GM10266 (cell line): ENCODE results near the gene ATP11A.

Source experiments
- DNase-seq: peaks from one replicate; pipeline ENCODE4 v3.0.0; 2012; ENCODE audit errors: extremely low spot score
- TF ChIP-seq, protein P1 (sequence below): IDR thresholded peaks from 2 replicates; pipeline ENCODE4 v1.5.1; 2012; ENCODE audit warnings: mild to moderate bottlenecking, low read depth; ENCODE audit not compliant: control insufficient read depth, insufficient read depth; ENCODE audit errors: missing control alignments

Gene ATP11A

DNA sequence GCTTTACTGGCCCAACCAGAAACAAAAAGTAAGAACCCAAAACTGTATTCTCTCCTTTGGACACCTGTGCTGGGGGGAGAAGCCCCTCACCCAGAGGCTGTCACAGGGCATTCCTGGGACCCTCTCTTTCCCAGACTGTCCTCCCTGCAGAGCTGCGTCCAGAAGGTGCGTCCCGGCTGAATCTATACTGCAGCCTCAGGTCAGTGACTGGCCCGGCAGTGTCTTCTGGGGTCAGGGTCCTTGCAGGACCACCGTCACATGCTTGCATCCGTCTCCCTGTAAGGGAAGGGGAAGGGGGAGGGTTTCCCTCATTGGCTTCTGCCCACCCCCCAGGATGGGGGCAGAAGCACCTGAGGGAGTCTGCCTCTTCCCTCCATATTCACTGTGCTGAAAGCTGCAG lies 76.5 kb downstream of the ATP11A start:
- no peak for DNase-seq
- TF ChIP-seq, protein P1, sequence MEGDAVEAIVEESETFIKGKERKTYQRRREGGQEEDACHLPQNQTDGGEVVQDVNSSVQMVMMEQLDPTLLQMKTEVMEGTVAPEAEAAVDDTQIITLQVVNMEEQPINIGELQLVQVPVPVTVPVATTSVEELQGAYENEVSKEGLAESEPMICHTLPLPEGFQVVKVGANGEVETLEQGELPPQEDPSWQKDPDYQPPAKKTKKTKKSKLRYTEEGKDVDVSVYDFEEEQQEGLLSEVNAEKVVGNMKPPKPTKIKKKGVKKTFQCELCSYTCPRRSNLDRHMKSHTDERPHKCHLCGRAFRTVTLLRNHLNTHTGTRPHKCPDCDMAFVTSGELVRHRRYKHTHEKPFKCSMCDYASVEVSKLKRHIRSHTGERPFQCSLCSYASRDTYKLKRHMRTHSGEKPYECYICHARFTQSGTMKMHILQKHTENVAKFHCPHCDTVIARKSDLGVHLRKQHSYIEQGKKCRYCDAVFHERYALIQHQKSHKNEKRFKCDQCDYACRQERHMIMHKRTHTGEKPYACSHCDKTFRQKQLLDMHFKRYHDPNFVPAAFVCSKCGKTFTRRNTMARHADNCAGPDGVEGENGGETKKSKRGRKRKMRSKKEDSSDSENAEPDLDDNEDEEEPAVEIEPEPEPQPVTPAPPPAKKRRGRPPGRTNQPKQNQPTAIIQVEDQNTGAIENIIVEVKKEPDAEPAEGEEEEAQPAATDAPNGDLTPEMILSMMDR = no peak

DNA sequence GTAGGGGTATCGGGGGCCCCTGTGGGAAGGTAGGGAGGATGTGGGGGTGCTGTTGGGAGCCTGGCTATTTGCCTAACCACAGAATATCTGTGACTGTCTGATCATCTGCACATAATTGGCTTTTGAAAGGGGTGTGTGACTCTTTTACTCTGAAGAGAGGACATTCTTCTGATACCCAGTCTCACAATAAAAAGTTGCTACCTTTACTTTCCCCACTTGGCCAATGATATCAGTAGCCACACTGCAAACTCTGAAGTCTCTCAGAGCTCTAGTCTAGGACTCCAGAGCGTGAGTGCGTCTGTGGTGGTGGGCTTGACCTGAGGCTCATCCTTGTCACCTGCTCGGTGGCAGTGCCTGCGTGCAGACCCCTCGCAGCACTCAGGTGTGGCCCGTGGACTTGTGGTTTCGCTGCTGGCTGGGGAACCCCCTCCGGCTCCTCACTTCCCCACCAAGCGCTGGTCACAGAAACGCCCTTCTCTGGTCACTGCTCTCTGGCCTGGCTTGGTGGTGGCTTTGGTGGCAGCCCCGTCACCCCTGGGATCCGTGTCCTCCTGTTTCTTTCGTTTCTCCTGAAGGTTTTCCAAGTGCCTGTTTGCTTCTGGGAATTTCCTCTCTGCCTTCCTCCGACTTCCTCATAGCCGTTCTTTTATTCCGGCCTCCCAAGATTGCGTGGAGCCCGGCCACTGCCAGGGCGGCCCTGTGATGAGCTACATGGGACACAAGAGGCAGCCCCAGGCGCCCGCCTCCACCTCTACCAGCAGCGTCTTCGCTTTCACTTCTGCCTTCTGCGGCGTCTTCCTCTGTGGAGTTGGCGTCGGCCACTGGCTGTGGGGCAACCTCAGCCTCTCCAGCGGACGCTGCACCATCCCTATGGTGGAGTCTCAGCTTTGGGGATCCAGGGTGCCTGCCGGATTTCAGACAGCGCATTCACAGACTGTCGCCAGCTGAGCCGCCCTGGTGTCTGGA lies 78.0 kb downstream of the ATP11A start:
- TF ChIP-seq, protein P1 = no peak
- DNase-seq = peak; percentile 65

DNA sequence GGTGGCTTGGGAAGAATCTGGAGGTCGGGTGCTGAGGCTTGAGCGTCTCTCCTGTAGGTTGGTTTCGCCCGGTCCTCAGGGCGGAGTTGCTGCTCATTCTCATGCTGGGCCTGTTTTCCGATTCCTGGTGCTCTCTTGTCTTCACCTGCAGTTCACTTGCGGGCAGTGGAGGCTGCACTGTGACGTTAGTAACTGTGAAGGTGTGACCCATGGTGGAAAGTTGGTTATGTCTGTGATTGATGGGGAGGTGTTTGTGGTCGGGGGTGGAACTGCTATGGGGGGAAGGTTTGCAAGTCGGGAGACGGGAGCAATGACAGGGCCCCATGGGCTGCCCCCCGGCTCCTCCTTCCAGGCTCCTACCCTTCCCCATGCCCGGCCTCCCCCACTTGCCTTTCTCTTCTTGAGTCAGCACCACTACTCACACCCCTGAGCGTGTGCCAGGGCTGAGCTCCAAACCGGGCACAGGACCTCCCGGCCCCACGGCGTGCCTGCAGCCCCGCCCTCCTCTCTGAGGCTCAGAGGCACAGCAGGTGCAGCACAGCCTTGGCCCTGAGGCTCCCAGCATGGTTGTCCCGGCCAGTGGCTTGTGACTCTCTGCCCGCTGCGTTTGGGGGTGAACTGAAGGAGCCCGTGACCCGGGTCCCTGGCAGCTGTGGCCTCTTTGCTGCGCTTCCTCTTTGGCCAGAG lies 79.1 kb downstream of the ATP11A start:
- no peak for DNase-seq
- TF ChIP-seq, protein P1 = no peak

DNA sequence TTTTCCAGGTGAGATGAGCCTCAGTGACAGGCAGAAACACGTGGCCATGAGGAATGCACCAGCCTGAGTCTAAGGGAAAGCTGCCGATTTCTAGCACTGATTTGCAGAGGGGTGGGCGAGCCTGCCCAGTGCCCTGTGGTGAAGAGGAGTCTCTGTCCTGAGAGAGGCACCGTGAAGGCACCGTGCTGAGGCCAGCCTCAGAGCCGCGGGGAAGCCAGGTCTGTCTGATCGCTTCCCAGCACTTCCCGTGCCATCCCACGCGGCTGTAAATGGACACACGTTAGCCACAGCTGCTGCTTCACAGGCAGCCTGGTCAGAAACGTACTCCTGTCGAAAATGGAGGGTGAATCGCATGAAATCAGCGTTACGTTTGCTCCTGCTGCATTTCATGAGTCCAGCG lies 79.8 kb downstream of the ATP11A start:
- TF ChIP-seq, protein P1 = no peak
- no peak for DNase-seq

DNA sequence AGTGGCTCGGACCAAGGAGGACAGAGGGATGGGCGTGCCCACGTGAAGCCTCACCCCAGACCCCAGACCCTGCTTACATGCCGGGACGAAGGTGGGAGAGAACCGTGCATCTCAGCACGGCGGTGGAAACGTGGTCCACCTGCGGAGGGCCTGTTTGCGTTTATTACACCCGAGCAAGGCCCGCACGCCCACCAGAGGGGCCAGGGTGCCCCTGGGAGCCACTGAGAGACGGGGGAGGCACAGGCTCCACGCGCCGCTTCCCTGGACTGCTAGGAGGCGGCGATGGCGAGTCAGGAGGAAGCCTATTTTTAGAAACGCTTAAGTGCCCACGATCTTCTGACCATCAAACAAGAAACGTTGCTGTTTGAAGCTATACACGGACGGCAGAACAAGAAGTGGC lies 80.7 kb downstream of the ATP11A start:
- no peak for DNase-seq
- TF ChIP-seq, protein P1 = no peak

DNA sequence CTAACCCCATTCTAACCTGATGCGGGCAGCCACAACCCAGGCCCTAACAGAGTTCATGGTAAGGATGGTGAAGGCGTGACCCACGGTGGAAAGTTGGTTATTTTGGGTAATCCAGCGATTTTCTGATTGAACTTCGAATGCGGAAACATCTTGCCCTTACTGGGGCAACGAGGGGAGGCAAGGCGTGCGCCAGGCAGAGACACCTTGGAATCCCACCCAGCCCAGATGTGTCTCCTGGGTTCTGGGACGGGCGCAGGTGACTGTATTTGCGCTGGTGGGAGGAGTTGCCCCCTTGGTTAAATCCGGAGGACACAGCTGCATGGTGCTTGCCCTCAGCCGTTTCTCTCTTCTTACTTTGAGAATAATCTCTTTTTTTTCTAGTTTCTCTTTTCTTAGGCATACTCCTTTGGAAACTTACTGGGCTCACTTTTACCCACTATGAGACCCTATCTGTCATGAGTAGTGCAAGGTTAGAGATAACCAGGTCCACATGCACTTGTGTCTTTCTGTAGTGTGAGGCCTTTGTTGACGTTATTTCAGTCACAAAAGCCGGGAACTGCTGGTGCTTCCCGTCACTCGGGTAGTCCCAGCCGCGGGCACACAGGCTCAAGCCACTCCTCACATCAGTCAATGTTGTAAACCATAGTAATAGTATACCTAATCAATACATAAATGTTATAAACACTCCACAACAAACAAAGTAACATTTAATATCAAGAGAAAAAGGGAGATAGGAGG lies 81.5 kb downstream of the ATP11A start:
- no peak for DNase-seq
- TF ChIP-seq, protein P1 = no peak
